Subcutaneous abdominal adipose tissue (tissue), 5 donors: ENCODE results near the gene ACSM2A.
"Not testable (repeated sequence)": the region's sequence is repeated elsewhere in the genome, so short reads cannot be mapped to it uniquely, and the experiment has no call there.

Experiments
- H3K27ac ChIP-seq: one replicate; pipeline ENCODE4 v1.7.0; 2013; ENCODE audit warnings: low read depth, mild to moderate bottlenecking, inconsistent platforms, low read length, moderate library complexity
- H3K27me3 ChIP-seq, 5 donors: one replicate each; pipeline ENCODE4 v1.7.0; 2013; ENCODE audit warnings: low read length in 5 of 5, inconsistent platforms in 1 of 5; ENCODE audit not compliant: control insufficient read depth in 5 of 5, insufficient read depth in 4 of 5
- H3K36me3 ChIP-seq, 5 donors: one replicate each; pipeline ENCODE4 v1.7.0; 2013; ENCODE audit warnings: low read length in 5 of 5; ENCODE audit not compliant: control insufficient read depth in 5 of 5, insufficient read depth in 5 of 5
- H3K4me1 ChIP-seq, 5 donors: one replicate each; pipeline ENCODE4 v1.7.0; 2013; ENCODE audit warnings: low read length in 5 of 5, mild to moderate bottlenecking in 3 of 5, moderate library complexity in 1 of 5; ENCODE audit not compliant: control insufficient read depth in 5 of 5, insufficient read depth in 5 of 5
- H3K4me3 ChIP-seq, 5 donors: one replicate each; pipeline ENCODE4 v1.7.0; 2013; ENCODE audit warnings: low read length in 5 of 5, low read depth in 1 of 5
- H3K9ac ChIP-seq, 5 donors: one replicate each; pipeline ENCODE4 v1.7.0; 2013; ENCODE audit warnings: low read length in 5 of 5, mild to moderate bottlenecking in 4 of 5, moderate library complexity in 3 of 5
- H3K9me3 ChIP-seq, 5 donors: one replicate each; pipeline ENCODE4 v1.7.0; 2013; ENCODE audit warnings: low read length in 5 of 5; ENCODE audit not compliant: control insufficient read depth in 5 of 5
- donor health status: healthy.
- donor health status: healthy.
- donor health status: healthy.
- donor health status: healthy.
- donor health status: healthy.

Gene ACSM2A, protein sequence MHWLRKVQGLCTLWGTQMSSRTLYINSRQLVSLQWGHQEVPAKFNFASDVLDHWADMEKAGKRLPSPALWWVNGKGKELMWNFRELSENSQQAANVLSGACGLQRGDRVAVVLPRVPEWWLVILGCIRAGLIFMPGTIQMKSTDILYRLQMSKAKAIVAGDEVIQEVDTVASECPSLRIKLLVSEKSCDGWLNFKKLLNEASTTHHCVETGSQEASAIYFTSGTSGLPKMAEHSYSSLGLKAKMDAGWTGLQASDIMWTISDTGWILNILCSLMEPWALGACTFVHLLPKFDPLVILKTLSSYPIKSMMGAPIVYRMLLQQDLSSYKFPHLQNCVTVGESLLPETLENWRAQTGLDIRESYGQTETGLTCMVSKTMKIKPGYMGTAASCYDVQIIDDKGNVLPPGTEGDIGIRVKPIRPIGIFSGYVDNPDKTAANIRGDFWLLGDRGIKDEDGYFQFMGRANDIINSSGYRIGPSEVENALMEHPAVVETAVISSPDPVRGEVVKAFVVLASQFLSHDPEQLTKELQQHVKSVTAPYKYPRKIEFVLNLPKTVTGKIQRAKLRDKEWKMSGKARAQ

DNA sequence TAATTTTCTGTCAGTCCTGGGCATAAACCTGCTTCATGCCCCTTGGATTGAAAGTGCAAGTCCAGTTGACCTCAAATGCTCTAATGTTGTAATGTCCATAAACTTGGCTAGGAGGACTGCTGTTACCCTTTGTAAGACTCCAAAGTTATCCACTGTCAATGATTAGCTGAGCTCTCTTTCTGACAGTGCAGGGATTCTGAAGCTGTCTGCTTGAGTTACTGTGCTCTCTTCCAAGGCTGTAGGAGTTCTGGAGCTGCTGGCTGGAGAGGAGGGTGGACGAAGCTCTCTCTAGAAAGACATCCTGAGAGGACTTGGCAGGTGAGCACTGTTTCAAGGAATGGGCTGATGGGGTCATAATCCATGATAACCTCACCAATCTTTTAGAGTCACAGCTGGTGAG lies at the start of gene ACSM2A:
Gene ACSM2A, plus strand, starts transcription at position 158 of the 400 bp plus-strand sequence. CDS start 8,594 bp downstream, outside the sequence.
- not testable (repeated sequence) for H3K9me3 ChIP-seq, H3K27me3 ChIP-seq, H3K4me1 ChIP-seq, H3K36me3 ChIP-seq, H3K4me3 ChIP-seq, H3K9ac ChIP-seq, H3K27ac ChIP-seq

DNA sequence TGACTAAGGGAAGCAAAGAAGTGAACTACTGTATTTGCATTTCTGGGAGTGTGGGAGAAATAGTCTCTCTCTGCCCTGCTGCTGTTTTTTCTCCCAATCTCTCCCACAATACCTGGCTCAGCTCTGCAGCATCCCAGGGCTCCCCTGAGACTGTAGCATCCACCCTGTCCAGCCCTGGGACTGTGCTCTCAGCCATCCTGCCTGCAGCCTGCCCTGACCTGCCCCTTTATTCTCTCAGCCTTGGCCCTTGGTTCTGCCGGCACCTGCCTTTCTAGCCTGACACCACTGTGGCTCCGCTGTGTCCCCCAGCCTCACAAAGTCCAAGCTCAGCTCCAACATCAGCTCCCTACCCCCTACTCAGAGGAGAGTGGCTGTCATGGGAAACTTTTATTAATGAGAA lies 48.7 kb upstream of the ACSM2A start:
- Histone ChIP-seq H3K36me3 (no peaks in the 10 kb centered on the region), H3K4me3 (no peak overlapping the region), H3K27me3 (no peaks in the 10 kb centered on the region), H3K4me1 (peaks cover 0 to 3% (median 0%) of the 10 kb centered on the region in 5 donors), H3K9me3 (peaks cover 0 to 3% (median 0%) of the 10 kb centered on the region in 5 donors), H3K27ac (no peak overlapping the region), H3K9ac (no peak overlapping the region)

DNA sequence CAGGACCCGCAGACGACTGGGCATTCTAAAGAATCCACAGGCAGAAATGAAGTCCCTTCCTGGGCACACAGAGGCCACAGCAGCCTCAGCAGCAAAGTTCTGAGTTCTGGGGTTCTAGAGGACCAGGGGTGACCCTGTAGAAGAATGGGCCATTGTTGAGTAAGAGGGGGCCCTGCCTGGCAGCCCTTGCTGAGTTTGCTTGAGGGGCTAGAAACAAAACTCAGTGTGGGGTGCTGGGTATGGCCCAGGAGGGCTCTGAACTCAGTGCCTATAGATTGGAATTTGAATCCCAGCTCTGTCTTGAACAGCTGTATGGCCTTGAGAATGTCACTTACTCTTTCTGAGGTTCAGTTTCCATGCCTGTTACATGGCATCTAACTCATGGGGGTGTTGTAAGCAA lies 46.7 kb upstream of the ACSM2A start, which contains the start of gene PDILT:
Gene PDILT, minus strand, starts transcription at position 101 of the 400 bp plus-strand sequence. CDS start 5,437 bp downstream, outside the sequence.
- no peak within 1 kb of the TSS for H3K9ac ChIP-seq

DNA sequence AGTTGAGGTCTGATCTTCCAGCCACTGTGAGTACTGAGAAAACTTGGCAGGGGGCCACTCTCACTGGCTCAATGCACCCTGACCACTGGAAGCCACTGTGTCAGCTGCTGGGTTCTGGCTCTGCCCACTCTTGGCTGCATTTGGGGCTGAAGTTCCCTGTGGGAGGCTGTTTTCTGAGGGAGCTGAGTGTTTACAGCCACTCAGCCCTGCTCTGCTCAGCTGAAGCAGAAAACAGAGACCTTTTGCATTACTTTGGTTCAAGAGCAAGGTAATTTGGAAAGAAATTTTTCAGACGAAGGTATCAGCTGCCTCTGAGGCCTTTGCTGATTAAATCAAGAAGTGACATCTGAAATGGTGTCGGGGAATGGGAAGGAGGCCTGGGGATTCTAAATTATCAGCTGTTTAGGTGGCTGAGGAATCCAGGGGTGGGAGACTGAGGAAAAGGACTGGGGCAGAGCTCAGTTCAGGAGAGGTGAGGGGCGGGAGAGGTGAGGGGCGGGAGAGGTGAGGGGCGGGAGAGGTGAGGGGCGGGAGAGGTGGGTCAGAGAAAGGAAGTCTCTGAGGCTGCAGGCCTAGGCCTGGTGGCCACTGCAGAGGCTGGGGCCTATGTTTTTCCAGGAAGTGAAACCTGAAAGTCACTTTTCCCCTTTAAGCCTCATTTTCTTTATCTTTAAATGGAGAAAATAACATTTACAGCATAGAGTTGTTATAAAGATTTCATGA lies 41.8 kb upstream of the ACSM2A start, which contains the start of gene ACSM5:
Gene ACSM5, plus strand, starts transcription at position 137 of the 723 bp plus-strand sequence. CDS start 1,951 bp downstream, outside the sequence.
- Histone ChIP-seq H3K9ac (peak within 1 kb of the TSS in 4 of 5 donors; percentile 20 to 80 (median 64)), H3K4me1 (peaks cover 0 to 25% (median 16%) of the 10 kb centered on the region in 5 donors), H3K27me3 (no peaks in the 10 kb centered on the region), H3K36me3 (peaks cover 0 to 4% (median 0%) of the 10 kb centered on the region in 5 donors), H3K4me3 (peak within 1 kb of the TSS; percentile 26 to 72 (median 51)), H3K27ac (peak within 1 kb of the TSS; percentile 41), H3K9me3 (peaks cover 0 to 3% (median 0%) of the 10 kb centered on the region in 5 donors)

More for the DNA sequence above, 46.7 kb upstream of the ACSM2A start, which contains the start of gene PDILT:
- Histone ChIP-seq H3K4me3 (no peak within 1 kb of the TSS), H3K27ac (no peak within 1 kb of the TSS), H3K9me3 (peaks cover 0 to 3% (median 0%) of the 10 kb centered on the region in 5 donors), H3K4me1 (peaks cover 0 to 9% (median 3%) of the 10 kb centered on the region in 5 donors), H3K36me3 (no peaks in the 10 kb centered on the region), H3K27me3 (no peaks in the 10 kb centered on the region)

DNA sequence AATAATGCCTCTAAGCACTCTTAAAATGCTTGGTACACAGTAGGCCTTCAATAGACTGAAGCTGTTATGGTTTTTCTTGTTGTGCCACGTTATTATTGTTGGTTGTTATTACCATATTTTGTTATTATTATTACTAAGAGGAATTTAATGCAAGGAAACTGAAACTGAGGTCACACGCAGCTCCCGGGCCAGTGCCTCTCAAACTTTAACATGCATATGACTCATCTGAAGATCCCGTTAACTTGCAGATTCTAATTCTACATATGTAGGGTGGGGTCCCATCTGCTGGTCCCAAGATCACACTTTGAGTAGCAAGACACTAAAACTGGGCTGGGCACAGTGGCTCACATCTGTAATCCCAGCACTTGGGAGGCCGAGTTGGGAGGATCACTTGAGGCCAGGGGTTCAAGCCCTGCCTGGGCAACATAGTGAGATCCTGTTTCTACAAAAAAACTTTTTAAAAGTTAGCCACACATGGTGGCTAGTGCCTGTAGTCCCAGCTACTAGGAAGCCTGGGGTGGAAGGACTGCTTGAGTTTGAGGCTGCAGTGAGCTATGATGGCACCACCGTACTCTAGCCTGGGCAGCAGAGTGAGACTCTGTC lies 41.1 kb upstream of the ACSM2A start:
- Histone ChIP-seq H3K9ac (peak overlapping the region in 4 of 5 donors; percentile 20 to 80 (median 64)), H3K36me3 (peaks cover 0 to 4% (median 0%) of the 10 kb centered on the region in 5 donors), H3K27ac (peak overlapping the region; percentile 41), H3K4me1 (peaks cover 0 to 25% (median 18%) of the 10 kb centered on the region in 5 donors), H3K9me3 (peaks cover 0 to 3% (median 0%) of the 10 kb centered on the region in 5 donors), H3K27me3 (no peaks in the 10 kb centered on the region), H3K4me3 (peak overlapping the region; percentile 26 to 72 (median 39))

DNA sequence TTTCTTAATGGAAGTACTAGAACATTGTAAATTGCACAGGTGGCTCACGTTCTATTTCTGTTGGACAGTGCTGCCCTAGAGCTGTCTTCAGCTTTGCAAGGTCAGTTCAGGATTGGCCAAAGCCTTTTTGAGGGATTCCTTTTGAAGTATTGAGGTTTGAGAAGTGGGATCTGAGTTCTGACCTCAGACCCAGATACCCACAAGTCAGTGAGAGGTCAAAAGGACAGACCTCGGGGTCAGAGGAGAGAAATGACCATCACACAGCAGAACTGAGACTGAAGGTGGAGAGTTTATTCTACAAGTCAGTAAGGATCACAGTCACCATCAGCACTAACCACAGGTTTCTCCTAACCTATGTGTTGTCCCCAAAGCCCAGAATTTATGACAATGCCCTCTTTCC lies 40.3 kb upstream of the ACSM2A start:
- peaks cover 0 to 4% (median 0%) of the 10 kb centered on the region in 5 donors for H3K36me3 ChIP-seq
- no peaks in the 10 kb centered on the region for H3K27me3 ChIP-seq
- H3K9me3 ChIP-seq = peaks cover 0 to 4% (median 0%) of the 10 kb centered on the region in 5 donors
- H3K4me1 ChIP-seq = peaks cover 0 to 25% (median 18%) of the 10 kb centered on the region in 5 donors
- H3K9ac ChIP-seq = no peak overlapping the region
- H3K4me3 ChIP-seq = no peak overlapping the region
- no peak overlapping the region for H3K27ac ChIP-seq

DNA sequence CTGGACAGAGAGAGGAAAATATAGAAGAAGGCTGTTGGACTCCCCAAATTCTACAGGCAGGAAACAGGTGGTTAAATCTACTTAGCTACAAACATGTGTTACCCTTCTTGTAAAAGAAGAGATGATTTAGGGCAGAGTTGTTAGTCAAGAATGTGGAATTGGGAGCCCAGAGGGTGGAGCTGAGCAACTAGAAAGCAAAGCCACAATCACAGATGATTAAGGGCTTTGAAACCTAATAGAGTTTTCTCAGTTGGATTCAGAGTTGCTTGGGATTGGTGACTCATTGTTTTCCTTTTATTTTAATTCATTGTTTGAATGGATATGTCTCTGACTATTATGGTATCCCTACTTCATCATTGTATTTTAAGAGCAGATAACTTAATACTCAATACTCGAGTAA lies 35.8 kb upstream of the ACSM2A start:
- Histone ChIP-seq H3K9me3 (peaks cover 0 to 4% (median 0%) of the 10 kb centered on the region in 5 donors), H3K27ac (no peak overlapping the region), H3K4me3 (no peak overlapping the region), H3K9ac (no peak overlapping the region), H3K27me3 (no peaks in the 10 kb centered on the region), H3K36me3 (peaks cover 0 to 13% (median 4%) of the 10 kb centered on the region in 5 donors), H3K4me1 (peaks cover 0 to 10% (median 7%) of the 10 kb centered on the region in 5 donors)

DNA sequence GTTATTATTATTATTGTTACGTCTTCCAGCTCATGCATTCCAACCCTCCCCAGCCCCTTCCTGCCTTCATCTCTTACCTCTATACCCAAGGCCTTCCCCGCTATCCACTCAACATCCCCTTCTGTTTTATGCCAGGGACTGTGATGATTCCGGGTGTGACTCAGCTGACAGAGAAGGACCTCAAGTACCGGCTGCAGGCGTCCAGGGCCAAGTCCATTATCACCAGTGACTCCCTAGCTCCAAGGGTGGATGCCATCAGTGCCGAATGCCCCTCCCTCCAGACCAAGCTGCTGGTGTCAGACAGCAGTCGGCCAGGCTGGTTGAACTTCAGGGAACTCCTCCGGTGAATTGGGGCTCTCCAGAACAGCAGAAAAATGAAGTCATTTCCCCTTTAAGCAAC lies 32.2 kb upstream of the ACSM2A start:
- H3K27me3 ChIP-seq, H3K4me1 ChIP-seq, H3K9ac ChIP-seq, H3K27ac ChIP-seq, H3K4me3 ChIP-seq, H3K9me3 ChIP-seq: not testable (repeated sequence)
- peaks cover 0 to 13% (median 4%) of the 10 kb centered on the region in 5 donors for H3K36me3 ChIP-seq

DNA sequence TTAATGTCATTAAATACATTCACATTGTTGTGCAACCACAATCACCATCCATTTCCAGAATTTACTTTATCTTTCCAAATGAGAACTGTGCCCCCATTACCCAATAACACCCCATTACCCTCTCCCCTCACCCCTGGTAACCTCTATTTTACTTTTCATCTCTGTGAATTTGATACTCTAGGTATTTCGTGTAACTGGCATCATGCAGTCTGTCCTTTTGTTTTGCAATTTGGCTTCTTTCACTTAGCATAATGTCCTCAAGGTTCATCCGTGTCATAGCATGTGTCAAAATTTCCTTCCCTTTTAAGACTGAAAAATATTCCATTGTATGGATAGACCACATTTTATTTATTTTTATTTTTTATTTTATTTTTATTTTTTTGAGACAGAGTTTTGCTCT lies 29.6 kb upstream of the ACSM2A start:
- H3K27ac ChIP-seq, H3K4me1 ChIP-seq, H3K9ac ChIP-seq, H3K9me3 ChIP-seq, H3K27me3 ChIP-seq, H3K4me3 ChIP-seq: not testable (repeated sequence)
- peaks cover 0 to 18% (median 4%) of the 10 kb centered on the region in 5 donors for H3K36me3 ChIP-seq
